H9 (cell line): ENCODE data around the gene SP3. TPM values are rescaled to one million over a fixed set of nuclear protein-coding genes. Genes with fewer than 3 reads are reported as not detected.

Source experiments
- DNase-seq: peaks from one replicate; pipeline ENCODE4 v3.0.0-alpha.2; 2017
- H2AFZ ChIP-seq: one replicate; pipeline ENCODE4 v1.6.1; 2013; ENCODE audit warnings: mild to moderate bottlenecking, low read length, control low read depth, moderate library complexity
- H2AK5ac ChIP-seq: 2 replicates; pipeline ENCODE4 v1.6.1; 2013; ENCODE audit warnings: low read length, control low read depth, mixed read lengths; ENCODE audit not compliant: insufficient read length
- H2BK120ac ChIP-seq: one replicate; pipeline ENCODE4 v1.6.1; 2013; ENCODE audit warnings: low read depth, mild to moderate bottlenecking, low read length, control low read depth, inconsistent platforms; ENCODE audit not compliant: poor library complexity, severe bottlenecking
- H2BK12ac ChIP-seq: 2 replicates; pipeline ENCODE4 v1.6.1; 2013; ENCODE audit warnings: low read length, control low read depth, mixed read lengths, low read depth; ENCODE audit not compliant: insufficient read length
- H2BK15ac ChIP-seq: 2 replicates; pipeline ENCODE4 v1.6.1; 2013; ENCODE audit warnings: low read depth, low read length, control low read depth
- H2BK20ac ChIP-seq: one replicate; pipeline ENCODE4 v1.6.1; 2013; ENCODE audit warnings: low read depth, mild to moderate bottlenecking, low read length, control low read depth, inconsistent platforms; ENCODE audit not compliant: poor library complexity, severe bottlenecking
- H2BK5ac ChIP-seq: 2 replicates; pipeline ENCODE4 v1.6.1; 2013; ENCODE audit warnings: low read length, control low read depth, mixed read lengths; ENCODE audit not compliant: insufficient read length
- H3K14ac ChIP-seq: 2 replicates; pipeline ENCODE4 v1.6.1; 2013; ENCODE audit warnings: low read length, control low read depth; ENCODE audit not compliant: insufficient read depth
- H3K18ac ChIP-seq: 2 replicates; pipeline ENCODE4 v1.6.1; 2013; ENCODE audit warnings: low read depth, mild to moderate bottlenecking, mixed read lengths, low read length, control low read depth; ENCODE audit not compliant: insufficient read length
- H3K23ac ChIP-seq: 2 replicates; pipeline ENCODE4 v1.6.1; 2013; ENCODE audit warnings: low read length, control low read depth, mixed read lengths, low read depth; ENCODE audit not compliant: insufficient read length
- H3K23me2 ChIP-seq: 2 replicates; pipeline ENCODE4 v1.6.1; 2013; ENCODE audit warnings: low read depth, mild to moderate bottlenecking, mixed read lengths, low read length, control low read depth; ENCODE audit not compliant: insufficient read length, poor library complexity, severe bottlenecking
- H3K27ac ChIP-seq: 2 replicates; pipeline ENCODE4 v1.5.1; 2013; ENCODE audit warnings: low read length, control low read depth, mixed read lengths, low read depth; ENCODE audit not compliant: insufficient read length
- H3K27me3 ChIP-seq: 2 replicates; pipeline ENCODE4 v1.6.1; 2013; ENCODE audit warnings: low read length, control low read depth, inconsistent platforms; ENCODE audit not compliant: insufficient read depth
- H3K4ac ChIP-seq: 2 replicates; pipeline ENCODE4 v1.6.1; 2013; ENCODE audit warnings: low read depth, mild to moderate bottlenecking, control low read depth, inconsistent platforms, low read length, moderate library complexity
- H3K4me1 ChIP-seq: 2 replicates; pipeline ENCODE4 v1.6.1; 2013; ENCODE audit warnings: low read length, control low read depth, inconsistent platforms; ENCODE audit not compliant: insufficient read depth
- H3K4me2 ChIP-seq: 2 replicates; pipeline ENCODE4 v1.6.1; 2013; ENCODE audit warnings: low read length, control low read depth, mixed read lengths; ENCODE audit not compliant: insufficient read length, insufficient read depth
- H3K56ac ChIP-seq: 2 replicates; pipeline ENCODE4 v1.6.1; 2013; ENCODE audit warnings: low read depth, mild to moderate bottlenecking, mixed read lengths, low read length, control low read depth; ENCODE audit not compliant: insufficient read length
- H3K79me1 ChIP-seq: 2 replicates; pipeline ENCODE4 v1.6.1; 2013; ENCODE audit warnings: low read depth, mild to moderate bottlenecking, moderate library complexity, low read length, control low read depth, inconsistent platforms; ENCODE audit not compliant: insufficient read depth, poor library complexity, severe bottlenecking
- H3K79me2 ChIP-seq: 2 replicates; pipeline ENCODE4 v1.6.1; 2013; ENCODE audit warnings: low read length, control low read depth, inconsistent platforms; ENCODE audit not compliant: insufficient read depth
- H3K9ac ChIP-seq: 2 replicates; pipeline ENCODE4 v1.6.1; 2013; ENCODE audit warnings: low read length, control low read depth, mixed read lengths; ENCODE audit not compliant: insufficient read length; ENCODE audit errors: extremely low read depth
- H3K9me3 ChIP-seq: one replicate; pipeline ENCODE4 v1.6.1; 2013; ENCODE audit warnings: low read depth, low read length, inconsistent platforms; ENCODE audit not compliant: control insufficient read depth
- H3T11ph ChIP-seq: one replicate; pipeline ENCODE4 v1.6.1; 2013; ENCODE audit warnings: mild to moderate bottlenecking, low read length, control low read depth, inconsistent platforms
- H4K20me1 ChIP-seq: one replicate; pipeline ENCODE4 v1.6.1; 2013; ENCODE audit not compliant: control insufficient read depth, insufficient read length, insufficient read depth
- H4K5ac ChIP-seq: 2 replicates; pipeline ENCODE4 v1.6.1; 2013; ENCODE audit warnings: low read depth, mild to moderate bottlenecking, mixed read lengths, low read length, control low read depth; ENCODE audit not compliant: insufficient read length
- H4K8ac ChIP-seq: replicated peaks from 2 replicates; pipeline ENCODE4 v1.6.1; 2013; ENCODE audit warnings: low read length, control low read depth, mixed read lengths, low read depth; ENCODE audit not compliant: insufficient read length
- H4K91ac ChIP-seq: 2 replicates; pipeline ENCODE4 v1.6.1; 2013; ENCODE audit warnings: low read depth, mild to moderate bottlenecking, moderate library complexity, mixed read lengths, low read length, control low read depth; ENCODE audit not compliant: insufficient read length
- H3K27ac Mint-ChIP-seq, 3 experiments: 2 replicates in 2 of 3; 3 replicates in 1 of 3; pipeline ENCODE4 v1.8.0; 2020 to 2021; ENCODE audit warnings: mixed read lengths in 3 of 3, mild to moderate bottlenecking in 1 of 3, moderate library complexity in 1 of 3
- H3K27me3 Mint-ChIP-seq: 2 replicates; pipeline ENCODE4 v1.8.0; 2021; ENCODE audit warnings: low read depth, mild to moderate bottlenecking, moderate library complexity, mixed read lengths
- H3K36me3 Mint-ChIP-seq, 3 experiments: 2 replicates in 2 of 3; 3 replicates in 1 of 3; pipeline ENCODE4 v1.8.0; 2020 to 2021; ENCODE audit warnings: low read depth in 3 of 3, mixed read lengths in 3 of 3; ENCODE audit not compliant: insufficient read depth in 1 of 3
- H3K4me1 Mint-ChIP-seq, 2 experiments: 2 replicates each; pipeline ENCODE4 v1.8.0; 2020; ENCODE audit warnings: mixed read lengths in 2 of 2
- H3K4me3 Mint-ChIP-seq, 2 experiments: 2 replicates in 1 of 2; 3 replicates in 1 of 2; pipeline ENCODE4 v1.8.0; 2020 to 2021; ENCODE audit warnings: mild to moderate bottlenecking in 2 of 2, mixed read lengths in 2 of 2, moderate library complexity in 1 of 2
- H3K9me3 Mint-ChIP-seq, 2 experiments: 2 replicates in 1 of 2; 3 replicates in 1 of 2; pipeline ENCODE4 v1.8.0; 2020; ENCODE audit warnings: mild to moderate bottlenecking in 2 of 2, mixed read lengths in 2 of 2, moderate library complexity in 1 of 2
- WGBS: extraction: QIAGEN DNeasy Blood & Tissue Kit; methylation state at CpG from one replicate; pipeline ENCODE4 v1.1.7; 2013; ENCODE audit warnings: missing lambda C conversion rate, low lambda C conversion rate, mixed read lengths; ENCODE audit not compliant: insufficient read length; ENCODE audit errors: extremely low coverage; 5-methylcytosine and 5-hydroxymethylcytosine counted together
- total RNA-seq: library from RNA; stranded (reverse); gene quantifications from 2 replicates; pipeline ENCODE4 v1.2.1, GENCODE V29; 2021
- TF ChIP-seq, protein P1 (sequence below): fragments of 200-600 bp; sonication (generic); conservative IDR thresholded peaks from 3 replicates; pipeline ENCODE4 v1.8.0; 2021; ENCODE audit warnings: antibody characterized with exemption, mild to moderate bottlenecking

SP3 gene
- total RNA-seq, 1 experiment from 2014 or later = 86.3 TPM

- no peak overlapping the region for H4K8ac ChIP-seq
- no peak overlapping the region for H2BK15ac ChIP-seq
- H4K5ac ChIP-seq = no peak overlapping the region
- no peak overlapping the region for H3K56ac ChIP-seq
- Mint-ChIP-seq H3K4me3 (no peak overlapping the region), H3K4me1 (0 out of 4 replicates have a peak, but pooled peaks cover 4 to 6% of the 10 kb centered on the region in 2 experiments), H3K27me3 (no peaks in the 10 kb centered on the region), H3K36me3 (peaks cover 9 to 22% (median 20%) of the 10 kb centered on the region in 3 experiments; a peak in 6 of 7 replicates), H3K9me3 (0 out of 5 replicates have a peak, but pooled peaks cover 0 to 2% of the 10 kb centered on the region in 2 experiments), H3K27ac (no peak overlapping the region)
- no peaks in the 10 kb centered on the region for H4K20me1 ChIP-seq
- H4K91ac ChIP-seq = no peak overlapping the region
- no peaks in the 10 kb centered on the region for H3K9me3 ChIP-seq
- DNase-seq = no peak
- no peak overlapping the region for H3K14ac ChIP-seq
- H3K27ac ChIP-seq = no peak overlapping the region
- H3T11ph ChIP-seq = no peak overlapping the region
- peaks cover 20% of the 10 kb centered on the region; the same call in 1 of the 2 replicates for H3K79me2 ChIP-seq
- H3K18ac ChIP-seq = no peak overlapping the region
- H2BK12ac ChIP-seq = no peak overlapping the region
- H2BK120ac ChIP-seq = no peak overlapping the region
- H3K23ac ChIP-seq = no peak overlapping the region
- H2BK5ac ChIP-seq = no peak overlapping the region
- no CpG with 5 or more reads among the region's 2 CpGs for WGBS
- H3K23me2 ChIP-seq = no peaks in the 10 kb centered on the region
- H2AFZ ChIP-seq = no peak overlapping the region
- peaks cover 3% of the 10 kb centered on the region for H3K79me1 ChIP-seq
- H3K27me3 ChIP-seq = no peaks in the 10 kb centered on the region
- no peaks in the 10 kb centered on the region for H3K4me1 ChIP-seq
- no peak overlapping the region for H2AK5ac ChIP-seq
- H3K9ac ChIP-seq = no peak overlapping the region
- no peak overlapping the region for H3K4me2 ChIP-seq
- no peak overlapping the region for H2BK20ac ChIP-seq
- TF ChIP-seq, protein P1, sequence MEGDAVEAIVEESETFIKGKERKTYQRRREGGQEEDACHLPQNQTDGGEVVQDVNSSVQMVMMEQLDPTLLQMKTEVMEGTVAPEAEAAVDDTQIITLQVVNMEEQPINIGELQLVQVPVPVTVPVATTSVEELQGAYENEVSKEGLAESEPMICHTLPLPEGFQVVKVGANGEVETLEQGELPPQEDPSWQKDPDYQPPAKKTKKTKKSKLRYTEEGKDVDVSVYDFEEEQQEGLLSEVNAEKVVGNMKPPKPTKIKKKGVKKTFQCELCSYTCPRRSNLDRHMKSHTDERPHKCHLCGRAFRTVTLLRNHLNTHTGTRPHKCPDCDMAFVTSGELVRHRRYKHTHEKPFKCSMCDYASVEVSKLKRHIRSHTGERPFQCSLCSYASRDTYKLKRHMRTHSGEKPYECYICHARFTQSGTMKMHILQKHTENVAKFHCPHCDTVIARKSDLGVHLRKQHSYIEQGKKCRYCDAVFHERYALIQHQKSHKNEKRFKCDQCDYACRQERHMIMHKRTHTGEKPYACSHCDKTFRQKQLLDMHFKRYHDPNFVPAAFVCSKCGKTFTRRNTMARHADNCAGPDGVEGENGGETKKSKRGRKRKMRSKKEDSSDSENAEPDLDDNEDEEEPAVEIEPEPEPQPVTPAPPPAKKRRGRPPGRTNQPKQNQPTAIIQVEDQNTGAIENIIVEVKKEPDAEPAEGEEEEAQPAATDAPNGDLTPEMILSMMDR = no peak
- no peak overlapping the region for H3K4ac ChIP-seq
These were observed 33.4 kb downstream of the SP3 start for GRCh38 chr2:173931751-173932150.
